Activated T-cell treated with anti-CD3 and anti-CD28 coated beads for 24 hours (primary cell): ENCODE data around the gene MBIP.
"Not testable (repeated sequence)": the region's sequence is repeated elsewhere in the genome, so short reads cannot be mapped to it uniquely, and the experiment has no call there.

Source experiments
- DNase-seq: peaks from one replicate; pipeline ENCODE4 v3.0.0-alpha.2; 2020; ENCODE audit warnings: low read depth

Gene MBIP

GRCh38 chr14:36320200-36320896, at the start of gene MBIP:
MBIP (minus strand) TSS chr14:36320637; CDS start chr14:36320588, 49 bp downstream.
- DNase-seq = peak; percentile 89

DNA sequence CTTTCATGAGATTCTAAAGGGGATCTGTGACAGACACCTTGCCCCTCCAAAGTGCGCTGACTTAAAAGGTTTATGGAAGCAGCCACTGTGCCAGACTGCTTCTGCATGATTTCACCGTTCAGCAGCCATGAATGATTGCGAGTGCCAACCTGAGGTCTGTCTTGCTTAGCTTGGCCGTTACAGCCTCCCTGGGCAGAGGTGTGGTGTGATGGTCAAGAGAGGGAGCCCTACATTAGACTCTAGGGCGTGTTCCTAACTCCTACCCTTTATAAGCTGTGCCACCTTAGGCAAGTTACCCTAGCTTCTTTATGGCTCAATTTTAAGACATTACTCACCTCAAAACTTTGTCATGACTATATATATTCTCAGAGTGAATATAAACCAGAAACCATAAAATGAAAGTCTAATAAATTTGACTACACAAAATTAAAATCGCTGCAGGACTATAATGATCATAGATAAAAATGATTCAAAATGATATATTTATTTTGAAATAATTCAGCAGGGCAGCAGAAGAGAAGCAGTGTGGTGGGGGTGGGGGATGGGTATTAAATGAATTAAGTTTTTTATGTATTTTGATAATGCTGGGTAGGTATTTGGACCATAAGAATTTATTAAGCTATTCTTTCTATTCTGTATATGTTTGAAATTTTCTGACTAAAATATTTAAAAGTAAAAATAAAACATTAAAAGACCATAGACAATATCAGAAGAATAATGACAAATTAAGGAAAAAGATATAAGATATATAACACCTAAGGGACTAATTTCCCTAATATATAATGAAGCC, 47.7 kb upstream of the MBIP start:
- no peak for DNase-seq

- no peak for DNase-seq
Observed at GRCh38 chr14:36365766-36366165, 45.3 kb upstream of the MBIP start.

DNA sequence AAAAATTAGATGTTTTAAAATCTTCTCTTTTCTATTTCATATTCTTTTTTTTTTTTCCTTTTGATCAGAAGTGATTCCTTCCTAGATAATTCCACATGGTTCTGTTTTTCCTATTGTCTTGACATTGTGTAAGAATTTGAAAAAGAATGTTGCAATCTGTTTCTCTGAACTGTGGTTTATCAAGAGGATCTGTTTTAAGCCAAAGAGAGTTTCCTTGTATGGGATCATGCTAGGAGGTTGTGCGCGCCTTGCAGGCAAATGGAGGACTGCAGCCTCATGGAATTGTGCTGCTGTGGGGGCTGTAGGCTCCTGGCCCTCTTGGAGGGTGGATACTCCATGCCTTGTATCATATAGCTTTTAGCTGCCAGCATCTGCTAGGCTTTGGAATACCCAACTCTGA, 43.3 kb upstream of the MBIP start:
- DNase-seq = no peak

DNA sequence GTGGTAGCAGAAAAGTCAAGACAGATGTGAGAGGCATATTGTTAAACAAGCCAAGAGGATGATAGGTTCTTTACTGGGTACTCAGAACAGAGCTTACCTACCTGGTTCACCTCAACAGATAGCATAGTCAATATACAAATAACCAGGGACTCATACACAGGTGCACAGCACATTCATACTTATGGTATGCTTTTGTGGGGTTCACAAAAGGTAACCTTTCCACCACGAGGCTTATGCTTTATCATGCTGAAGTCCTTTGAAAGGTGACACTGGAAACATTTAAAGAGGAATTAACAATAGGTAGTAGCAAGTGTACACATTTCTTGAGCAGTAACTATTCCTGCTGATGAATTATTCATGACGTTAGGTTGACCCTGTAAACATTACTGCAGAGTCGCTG, 42.2 kb upstream of the MBIP start:
- DNase-seq = no peak

DNA sequence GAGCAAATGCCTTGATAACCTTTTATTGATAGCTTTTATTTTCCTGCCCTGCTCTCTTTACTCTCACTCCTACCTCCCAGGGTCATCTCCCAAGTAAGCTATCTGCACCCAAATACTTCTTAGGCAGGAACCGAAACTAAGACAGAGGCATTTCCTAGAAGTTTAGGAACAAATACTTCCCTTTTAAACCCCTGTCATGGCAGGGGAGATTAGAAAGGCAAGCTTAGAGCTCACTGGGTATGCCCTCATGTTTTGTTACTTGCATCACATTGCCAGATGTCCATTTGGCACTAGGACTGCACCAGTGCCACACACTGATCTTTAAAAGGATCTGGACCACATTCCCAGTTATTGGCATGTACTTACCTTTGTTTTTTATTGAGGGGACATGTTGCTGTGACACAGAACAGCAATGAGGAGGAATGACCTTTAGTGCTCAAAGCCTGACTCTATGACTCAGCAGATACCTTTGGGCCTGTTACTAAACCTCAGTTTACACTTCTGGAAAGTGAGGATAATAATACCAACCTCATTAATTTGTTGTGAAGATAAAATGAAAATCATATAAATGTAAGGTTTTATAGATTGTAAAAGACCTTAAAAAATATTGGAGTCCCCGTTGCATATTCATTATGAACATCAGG, 40.9 kb upstream of the MBIP start:
- no peak for DNase-seq

DNA sequence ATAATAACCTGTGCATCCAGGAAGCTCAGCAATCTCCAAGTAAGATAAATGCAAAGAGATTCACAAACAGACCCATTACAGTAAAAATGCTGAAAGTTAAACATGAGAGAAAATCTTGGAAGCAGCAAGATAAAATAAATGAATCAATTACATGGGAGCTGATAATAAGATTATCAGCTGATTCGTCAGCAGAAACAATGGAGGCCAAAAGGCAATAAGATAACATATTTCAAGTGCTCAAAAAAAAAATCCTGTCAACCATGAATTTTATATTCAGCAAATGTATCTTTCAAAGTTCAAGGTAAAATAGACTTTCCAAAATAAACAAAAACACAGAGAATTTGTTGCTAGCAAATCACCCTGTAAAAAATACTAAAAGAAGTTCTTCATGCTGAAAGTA, 36.4 kb upstream of the MBIP start:
- DNase-seq = no peak

- no peak for DNase-seq
Observed at GRCh38 chr14:36346052-36346451, 25.6 kb upstream of the MBIP start.

DNA sequence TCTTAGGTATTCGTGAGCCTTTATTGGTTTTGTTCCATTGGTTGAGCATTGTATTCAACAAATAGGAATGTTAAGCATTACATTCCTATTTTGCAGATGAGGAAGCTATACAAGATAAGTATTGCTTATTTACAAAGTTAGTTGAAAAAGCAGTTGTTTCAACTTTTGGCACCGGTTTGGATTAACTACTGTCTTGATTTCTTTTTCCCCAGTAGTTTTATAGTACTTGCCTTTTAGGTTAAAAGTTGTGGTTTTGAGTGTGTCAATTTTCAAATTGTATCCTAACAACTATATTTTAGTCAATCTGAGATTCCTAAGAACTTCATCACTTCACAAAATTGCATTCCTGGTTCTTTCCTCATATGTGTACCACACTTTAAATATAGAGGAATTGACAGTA, 23.8 kb upstream of the MBIP start:
- no peak for DNase-seq

GRCh38 chr14:36341811-36342210, 21.4 kb upstream of the MBIP start:
- DNase-seq = not testable (repeated sequence)

DNA sequence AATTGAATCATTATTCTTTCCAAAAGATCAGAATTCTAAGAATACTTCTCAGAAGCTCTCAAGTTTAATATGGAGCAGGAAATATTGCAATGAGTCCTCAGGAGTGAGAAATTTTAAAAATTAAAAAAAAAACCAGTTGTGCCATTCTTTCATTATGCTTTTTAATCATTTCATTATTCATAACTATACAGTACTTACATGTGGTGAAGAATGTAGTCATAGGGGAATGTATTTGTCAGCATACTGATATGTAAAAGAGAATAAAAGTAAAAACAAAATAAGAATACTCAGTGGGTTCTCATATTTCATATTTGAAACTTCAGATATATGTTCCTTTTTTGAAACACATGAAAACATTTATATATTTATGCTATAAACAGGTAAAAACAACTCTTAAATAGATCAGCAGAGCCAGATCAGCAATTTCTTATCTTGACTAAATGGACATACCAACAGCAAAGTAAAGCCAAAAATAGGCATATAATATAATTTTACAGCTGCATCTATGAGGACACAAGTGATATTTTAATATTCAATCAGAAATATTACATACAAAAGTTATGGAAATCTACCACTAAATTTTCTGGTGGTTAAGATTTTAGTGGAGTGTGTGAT, 19.9 kb upstream of the MBIP start:
- no peak for DNase-seq

- DNase-seq = no peak
Observed at GRCh38 chr14:36339816-36340215, 19.4 kb upstream of the MBIP start.

DNA sequence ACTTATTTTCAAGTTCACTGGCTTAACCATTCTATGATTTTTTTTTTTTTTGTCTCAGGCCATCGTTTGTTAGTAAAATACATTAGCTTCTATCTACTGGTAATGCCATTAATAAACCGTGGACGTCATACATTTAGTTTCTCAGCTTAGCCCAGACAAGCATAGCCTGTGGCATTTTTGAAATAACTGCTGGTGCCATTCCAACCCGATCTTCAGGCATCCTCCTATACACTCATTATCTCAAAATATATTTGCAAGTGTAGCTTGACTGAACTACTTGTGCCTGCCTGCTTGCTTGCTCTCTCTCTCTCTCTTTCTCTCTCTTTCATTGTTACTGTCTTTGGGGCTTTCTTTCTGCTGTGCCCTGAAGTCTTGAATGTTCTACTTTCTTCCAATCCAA, 12.7 kb upstream of the MBIP start:
- DNase-seq = no peak

GRCh38 chr14:36327573-36327972, 7.1 kb upstream of the MBIP start:
- DNase-seq = not testable (repeated sequence)

- DNase-seq = no peak
Observed at GRCh38 chr14:36325853-36326252, 5.4 kb upstream of the MBIP start.

- DNase-seq = no peak
Observed at GRCh38 chr14:36324897-36325296, 4.5 kb upstream of the MBIP start.

DNA sequence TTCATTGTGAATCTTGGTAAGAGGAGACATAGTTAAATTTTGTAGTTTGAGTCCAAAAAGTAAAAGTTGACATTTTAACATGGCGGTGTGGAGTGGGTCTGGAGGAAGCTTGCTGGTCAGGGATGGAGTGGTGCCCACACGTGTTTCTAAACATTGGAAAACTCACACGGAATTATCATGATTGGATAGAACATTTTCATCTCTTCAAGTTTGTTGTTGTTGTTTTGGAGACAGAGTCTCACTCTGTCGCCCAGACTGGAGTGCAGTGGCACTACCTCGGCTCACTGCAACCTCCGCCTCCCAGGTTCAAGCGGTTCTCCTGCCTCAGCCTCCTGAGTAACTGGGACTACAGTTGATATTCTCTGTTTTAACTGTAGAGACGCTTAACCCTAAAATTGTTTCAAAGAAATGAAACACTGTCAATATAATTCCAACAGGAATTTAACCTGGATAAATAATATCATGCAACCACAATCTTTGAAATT, 502 bp upstream of the MBIP start:
- DNase-seq = no peak

GRCh38 chr14:36319899-36320199, 588 bp downstream of the MBIP start:
- DNase-seq = no peak

DNA sequence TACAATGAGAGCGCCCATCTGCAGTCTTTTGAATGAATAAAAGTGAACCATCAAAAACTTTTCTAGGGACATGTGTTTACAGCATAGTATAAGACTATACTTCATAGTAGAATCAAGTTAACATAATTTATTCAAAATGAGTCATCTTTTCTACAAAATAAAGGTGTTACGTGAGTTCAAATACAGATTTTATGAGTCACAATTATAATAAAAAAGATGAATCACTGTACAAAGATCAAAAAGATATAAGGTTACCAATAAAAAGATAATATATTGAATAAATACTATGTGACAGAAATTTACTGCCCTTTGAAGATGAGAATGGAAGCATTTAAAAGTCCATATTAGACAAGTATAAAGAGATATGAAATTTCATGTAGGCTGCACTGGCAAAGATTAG, 2.8 kb downstream of the MBIP start:
- DNase-seq = no peak

- DNase-seq = no peak
Observed at GRCh38 chr14:36316131-36316530, 4.3 kb downstream of the MBIP start.

- peak; percentile 39 for DNase-seq
Observed at GRCh38 chr14:36315159-36315853, 5.1 kb downstream of the MBIP start.

DNA sequence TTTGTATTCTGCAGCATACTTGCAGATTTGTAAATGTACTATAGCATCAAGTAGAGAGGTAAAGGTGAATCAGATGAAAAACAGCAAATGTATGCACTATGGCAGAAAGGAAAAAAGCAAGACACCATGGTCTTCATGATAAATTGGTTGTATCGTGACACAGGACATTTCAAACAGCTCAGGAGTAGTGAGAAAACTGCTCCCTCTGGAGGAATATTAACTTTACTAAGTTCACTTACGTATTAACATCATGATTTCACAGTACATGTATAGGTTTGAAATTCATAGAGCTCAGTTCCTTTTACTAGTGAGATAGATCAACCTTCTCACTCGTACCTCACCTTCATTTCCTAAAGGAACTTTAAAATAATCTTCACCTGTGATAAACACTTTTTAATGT, 6.5 kb downstream of the MBIP start:
- DNase-seq = no peak
